HEK293 (cell line): ENCODE data around the gene LMO2.

Experiments used
- CTCF ChIA-PET: fragments of 350-600 bp; formaldehyde crosslinking; extraction: SDS; loops from one replicate; lab custom pipeline; 2021; ENCODE audit warnings: antibody characterized with exemption; lab: Yijun Ruan, JAX
- POLR2A ChIA-PET: fragments of 300-600 bp; formaldehyde crosslinking; extraction: SDS; loops from one replicate; lab custom pipeline; 2020; ENCODE audit warnings: antibody characterized with exemption, inconsistent platforms; lab: Yijun Ruan, JAX
- H3K27ac ChIP-seq: fragments of 200-500 bp; sonication (Bioruptor generic); 2 replicates; pipeline ENCODE4 v1.5.1; 2014; ENCODE audit warnings: low read depth, low read length, control low read depth, inconsistent platforms; ENCODE audit errors: extremely low read depth
- H3K36me3 ChIP-seq, 2 experiments: fragments of 200-500 bp in 1 of 2; sonication (Bioruptor generic) in 1 of 2; 1 replicate in 1 of 2; 2 replicates in 1 of 2; pipeline ENCODE4 v1.5.1; 2014 to 2017; ENCODE audit warnings: inconsistent platforms in 2 of 2, low read length in 2 of 2; ENCODE audit not compliant: control insufficient read depth in 2 of 2, insufficient read depth in 1 of 2
- H3K4me1 ChIP-seq: fragments of 200-500 bp; sonication (Bioruptor generic); 2 replicates; pipeline ENCODE4 v1.5.1; 2014; ENCODE audit warnings: mild to moderate bottlenecking, low read length, inconsistent platforms; ENCODE audit not compliant: control insufficient read depth, insufficient read depth
- H3K4me3 ChIP-seq: 2 replicates; pipeline ENCODE4 v1.5.1; 2011; ENCODE audit warnings: low read depth, mild to moderate bottlenecking, control low read depth, low read length, moderate library complexity
- H3K9me3 ChIP-seq: fragments of 200-500 bp; sonication (Bioruptor generic); 2 replicates; pipeline ENCODE4 v1.5.1; 2014; ENCODE audit warnings: low read depth, low read length, inconsistent platforms; ENCODE audit not compliant: control insufficient read depth, insufficient read depth
- ATF2 ChIP-seq: fragments of 450-650 bp; formaldehyde crosslinking; IDR thresholded peaks from 2 replicates; pipeline ENCODE4 v1.5.1; 2016; ENCODE audit warnings: missing biosample characterization, missing genetic modification characterization, low read depth
- PBX3 ChIP-seq: sonication (generic); formaldehyde crosslinking; IDR thresholded peaks from 2 replicates; pipeline ENCODE4 v1.8.1; 2022; ENCODE audit warnings: mild to moderate bottlenecking, moderate library complexity, missing genetic modification reagents
- PRDM1 ChIP-seq: fragments of 450-650 bp; formaldehyde crosslinking; IDR thresholded peaks from 2 replicates; pipeline ENCODE4; 2016; ENCODE audit warnings: missing biosample characterization, missing genetic modification characterization
- REST ChIP-seq: fragments of 450-650 bp; formaldehyde crosslinking; IDR thresholded peaks from 2 replicates; pipeline ENCODE4 v1.5.1; 2016; ENCODE audit warnings: missing biosample characterization, missing genetic modification characterization
- SCRT1 ChIP-seq: fragments of 450-650 bp; formaldehyde crosslinking; IDR thresholded peaks from 2 replicates; pipeline ENCODE4 v1.5.1; 2016; ENCODE audit warnings: missing biosample characterization, missing genetic modification characterization, borderline replicate concordance
- SCRT2 ChIP-seq: fragments of 450-650 bp; formaldehyde crosslinking; IDR thresholded peaks from 2 replicates; pipeline ENCODE4 v1.5.1; 2016; ENCODE audit warnings: missing biosample characterization, missing genetic modification characterization
- TRIM28 ChIP-seq: IDR thresholded peaks from 2 replicates; pipeline ENCODE4 v1.6.1; 2011; ENCODE audit warnings: low read length, control low read depth, borderline replicate concordance
- YY2 ChIP-seq: fragments of 450-650 bp; formaldehyde crosslinking; IDR thresholded peaks from 2 replicates; pipeline ENCODE4 v1.5.1; 2016; ENCODE audit warnings: missing biosample characterization, missing genetic modification characterization
- ZFP69B ChIP-seq: fragments of 450-650 bp; formaldehyde crosslinking; IDR thresholded peaks from 2 replicates; pipeline ENCODE4 v1.5.1; 2016; ENCODE audit warnings: missing biosample characterization, missing genetic modification characterization
- ZNF114 ChIP-seq: fragments of 450-650 bp; formaldehyde crosslinking; IDR thresholded peaks from 2 replicates; pipeline ENCODE4 v1.5.0; 2017; ENCODE audit warnings: missing biosample characterization, missing genetic modification characterization
- ZNF175 ChIP-seq: fragments of 450-650 bp; formaldehyde crosslinking; IDR thresholded peaks from 2 replicates; pipeline ENCODE4 v1.5.1; 2016; ENCODE audit warnings: missing biosample characterization, missing genetic modification characterization
- ZNF18 ChIP-seq: fragments of 450-650 bp; formaldehyde crosslinking; IDR thresholded peaks from 2 replicates; pipeline ENCODE4 v1.5.1; 2016; ENCODE audit warnings: missing biosample characterization, missing genetic modification characterization
- ZNF211 ChIP-seq: fragments of 450-650 bp; formaldehyde crosslinking; IDR thresholded peaks from 2 replicates; pipeline ENCODE4 v1.5.1; 2016; ENCODE audit warnings: low read depth, missing biosample characterization, missing genetic modification characterization
- ZNF223 ChIP-seq: fragments of 450-650 bp; formaldehyde crosslinking; IDR thresholded peaks from 2 replicates; pipeline ENCODE4 v1.5.1; 2016; ENCODE audit warnings: missing biosample characterization, missing genetic modification characterization
- ZNF266 ChIP-seq: fragments of 450-650 bp; formaldehyde crosslinking; IDR thresholded peaks from 2 replicates; pipeline ENCODE4 v1.5.1; 2016; ENCODE audit warnings: missing biosample characterization, missing genetic modification characterization, low read depth
- ZNF404 ChIP-seq: fragments of 450-650 bp; formaldehyde crosslinking; IDR thresholded peaks from 2 replicates; pipeline ENCODE4 v1.5.1; 2017; ENCODE audit warnings: missing biosample characterization, missing genetic modification characterization
- ZNF433 ChIP-seq: fragments of 450-650 bp; formaldehyde crosslinking; IDR thresholded peaks from 2 replicates; pipeline ENCODE4 v1.5.1; 2016; ENCODE audit warnings: missing biosample characterization, missing genetic modification characterization, low read depth
- ZNF48 ChIP-seq: fragments of 450-650 bp; formaldehyde crosslinking; IDR thresholded peaks from 2 replicates; pipeline ENCODE4 v1.5.1; 2016; ENCODE audit warnings: missing biosample characterization, missing genetic modification characterization
- ZNF521 ChIP-seq: fragments of 450-650 bp; formaldehyde crosslinking; IDR thresholded peaks from 2 replicates; pipeline ENCODE4 v1.5.1; 2017; ENCODE audit warnings: missing biosample characterization, mild to moderate bottlenecking, missing genetic modification characterization
- ZNF544 ChIP-seq: fragments of 450-650 bp; formaldehyde crosslinking; IDR thresholded peaks from 2 replicates; pipeline ENCODE4 v1.5.0; 2017; ENCODE audit warnings: missing biosample characterization, missing genetic modification characterization
- ZNF548 ChIP-seq: fragments of 450-650 bp; formaldehyde crosslinking; IDR thresholded peaks from 2 replicates; pipeline ENCODE4 v1.5.1; 2016; ENCODE audit warnings: missing biosample characterization, missing genetic modification characterization
- ZNF549 ChIP-seq: fragments of 450-650 bp; IDR thresholded peaks from 2 replicates; pipeline ENCODE4 v1.5.1; 2018; ENCODE audit warnings: missing biosample characterization, missing genetic modification characterization, mild to moderate bottlenecking, inconsistent platforms, moderate library complexity
- ZNF580 ChIP-seq: fragments of 450-650 bp; formaldehyde crosslinking; IDR thresholded peaks from 2 replicates; pipeline ENCODE4 v1.5.1; 2016; ENCODE audit warnings: missing biosample characterization, missing genetic modification characterization
- ZNF701 ChIP-seq: fragments of 450-650 bp; formaldehyde crosslinking; IDR thresholded peaks from 2 replicates; pipeline ENCODE4 v1.5.1; 2016; ENCODE audit warnings: missing biosample characterization, missing genetic modification characterization
- ZNF792 ChIP-seq: fragments of 450-650 bp; formaldehyde crosslinking; IDR thresholded peaks from 2 replicates; pipeline ENCODE4 v1.5.1; 2016; ENCODE audit warnings: missing biosample characterization, missing genetic modification characterization

LMO2 gene

GRCh38 chr11:33895752-33896137, 3.9 kb upstream of the LMO2 start:
- CTCF ChIA-PET = interaction anchor here (0.6 to 1.5 kb wide), 4 partner anchors 26 to 92 kb away, joined by 3 to 5 read pairs (median 3); no protein-coding TSS in a partner anchor

GRCh38 chr11:33894398-33894746, 2.5 kb upstream of the LMO2 start:
- H3K27ac ChIP-seq = no peak overlapping the region
- H3K4me1 ChIP-seq = no peaks in the 10 kb centered on the region
- ChIA-PET CTCF (interaction anchor here (0.6 kb wide), 1 partner anchor 102 kb away, joined by 3 read pairs; no protein-coding TSS in a partner anchor), POLR2A (no interaction called here)
- no peaks in the 10 kb centered on the region for H3K36me3 ChIP-seq
- no peaks in the 10 kb centered on the region for H3K9me3 ChIP-seq
- H3K4me3 ChIP-seq = no peak overlapping the region
- TF ChIP-seq SCRT1 (tag by site-specific recombination) (no peak), REST (tag by site-specific recombination) (no peak), ZNF792 (tag by site-specific recombination) (no peak), ZNF175 (tag by site-specific recombination) (no peak), ZNF211 (no peak), ZFP69B (no peak), ZNF266 (tag by site-specific recombination) (no peak), ATF2 (tag by site-specific recombination) (no peak), ZNF549 (no peak), ZNF521 (tag by site-specific recombination) (no peak), PBX3 (CRISPR knock-in tag) (no peak), ZNF433 (no peak), ZNF18 (no peak), ZNF548 (no peak), ZNF701 (tag by site-specific recombination) (no peak), ZNF404 (tag by site-specific recombination) (no peak), PRDM1 (tag by site-specific recombination) (no peak), ZNF48 (tag by site-specific recombination) (no peak), ZNF544 (no peak), YY2 (tag by site-specific recombination) (no peak)

More at GRCh38 chr11:33895752-33896137, 3.9 kb upstream of the LMO2 start:
- POLR2A ChIA-PET = no interaction called here
- H3K4me3 ChIP-seq = no peak overlapping the region
- no peaks in the 10 kb centered on the region for H3K4me1 ChIP-seq
- H3K36me3 ChIP-seq = no peaks in the 10 kb centered on the region
- no peaks in the 10 kb centered on the region for H3K9me3 ChIP-seq
- no peak overlapping the region for H3K27ac ChIP-seq
- TF ChIP-seq ZNF114 (tag by site-specific recombination) = no peak
- no peak for TF ChIP-seq ZNF580 (tag by site-specific recombination)
- TF ChIP-seq ZNF223 (tag by site-specific recombination) = no peak
- TF ChIP-seq TRIM28 = 0 out of 2 replicates have a peak, but pooled peaks have one; percentile 39
- TF ChIP-seq SCRT1 (tag by site-specific recombination) = 0 out of 2 replicates have a peak, but pooled peaks have one; percentile 9
- TF ChIP-seq SCRT2 (tag by site-specific recombination) = peak; percentile 37; the same call in 1 of the 2 replicates
- TF ChIP-seq, all 188 proteins: peak for 3
